Type B pancreatic cell (in vitro differentiated cells): Measurements from ENCODE around the gene SCARF2. TPM values are rescaled to one million over a fixed set of nuclear protein-coding genes. Genes with fewer than 3 reads are reported as not detected.

Experiments used
- DNase-seq: peaks from one replicate; pipeline ENCODE4 v3.0.0; 2021; ENCODE audit warnings: mixed read lengths; ENCODE audit not compliant: unreplicated experiment; ENCODE audit errors: extremely low spot score
- H3K27ac Mint-ChIP-seq: 2 replicates; pipeline ENCODE4 v1.8.0; 2021; ENCODE audit warnings: mild to moderate bottlenecking, mixed read lengths
- H3K27me3 Mint-ChIP-seq: 2 replicates; pipeline ENCODE4 v1.8.0; 2021; ENCODE audit warnings: mixed read lengths
- H3K36me3 Mint-ChIP-seq: 2 replicates; pipeline ENCODE4 v1.8.0; 2021; ENCODE audit warnings: mixed read lengths
- H3K4me1 Mint-ChIP-seq: one replicate; pipeline ENCODE4 v1.8.0; 2021; ENCODE audit warnings: mixed read lengths; ENCODE audit not compliant: unreplicated experiment
- H3K4me3 Mint-ChIP-seq: 2 replicates; pipeline ENCODE4 v1.8.0; 2021; ENCODE audit warnings: mild to moderate bottlenecking, mixed read lengths
- H3K9me3 Mint-ChIP-seq: 2 replicates; pipeline ENCODE4 v1.8.0; 2021; ENCODE audit warnings: mixed read lengths
- total RNA-seq: library from RNA; stranded (reverse); gene quantifications from 2 replicates; pipeline ENCODE4 v1.2.1, GENCODE V29; 2021; ENCODE audit warnings: low replicate concordance
- TF ChIP-seq, protein P1 (sequence below): fragments of 200-600 bp; sonication (generic); conservative IDR thresholded peaks from 2 replicates; pipeline ENCODE4 v1.5.0; 2021; ENCODE audit warnings: antibody characterized with exemption, mild to moderate bottlenecking

The SCARF2 gene
- total RNA-seq, 1 donor from 2014 or later, result 21.7 TPM

DNA sequence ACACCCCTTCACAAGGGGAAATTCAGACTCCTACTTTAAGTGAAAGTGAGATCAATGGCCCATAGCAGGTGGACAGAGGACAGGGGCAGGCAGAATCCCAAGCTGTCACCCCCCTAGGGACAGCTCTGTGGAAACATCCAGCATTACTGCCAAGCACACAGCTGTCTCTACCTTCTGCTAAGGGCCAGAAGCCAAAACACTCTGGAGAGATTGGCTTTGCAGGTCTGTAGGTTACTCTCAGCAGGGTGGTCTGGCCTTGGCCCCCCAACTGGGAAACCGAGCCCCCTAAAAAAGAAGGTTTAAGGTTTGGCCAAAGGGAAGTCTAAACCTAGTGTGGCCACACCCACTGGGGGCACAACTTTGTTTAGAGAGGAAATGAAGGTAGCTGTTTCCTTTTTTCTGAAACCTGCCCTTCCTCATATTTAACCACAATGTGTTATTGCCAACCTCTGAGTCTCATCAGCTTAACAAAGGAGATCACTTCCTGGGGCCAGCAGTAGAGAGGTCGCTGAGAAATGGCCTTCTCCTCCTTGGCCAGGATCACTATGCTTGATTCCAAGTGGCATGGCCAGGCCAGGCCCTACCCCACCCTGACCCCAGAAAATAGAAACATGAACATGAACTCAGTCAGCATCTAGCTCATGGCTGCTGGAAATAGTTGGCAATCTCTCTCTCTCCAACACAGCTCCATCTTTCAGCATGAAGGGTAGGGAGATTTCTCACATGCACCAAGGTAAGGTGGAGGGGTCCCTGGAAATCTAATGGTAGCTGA lies 25.9 kb upstream of the SCARF2 start:
- Mint-ChIP-seq H3K36me3 (peaks cover 10% of the 10 kb centered on the region), H3K4me1 (peaks cover 6% of the 10 kb centered on the region), H3K4me3 (no peak overlapping the region), H3K27ac (no peak overlapping the region), H3K9me3 (no peaks in the 10 kb centered on the region), H3K27me3 (no peaks in the 10 kb centered on the region)
- TF ChIP-seq, protein P1, sequence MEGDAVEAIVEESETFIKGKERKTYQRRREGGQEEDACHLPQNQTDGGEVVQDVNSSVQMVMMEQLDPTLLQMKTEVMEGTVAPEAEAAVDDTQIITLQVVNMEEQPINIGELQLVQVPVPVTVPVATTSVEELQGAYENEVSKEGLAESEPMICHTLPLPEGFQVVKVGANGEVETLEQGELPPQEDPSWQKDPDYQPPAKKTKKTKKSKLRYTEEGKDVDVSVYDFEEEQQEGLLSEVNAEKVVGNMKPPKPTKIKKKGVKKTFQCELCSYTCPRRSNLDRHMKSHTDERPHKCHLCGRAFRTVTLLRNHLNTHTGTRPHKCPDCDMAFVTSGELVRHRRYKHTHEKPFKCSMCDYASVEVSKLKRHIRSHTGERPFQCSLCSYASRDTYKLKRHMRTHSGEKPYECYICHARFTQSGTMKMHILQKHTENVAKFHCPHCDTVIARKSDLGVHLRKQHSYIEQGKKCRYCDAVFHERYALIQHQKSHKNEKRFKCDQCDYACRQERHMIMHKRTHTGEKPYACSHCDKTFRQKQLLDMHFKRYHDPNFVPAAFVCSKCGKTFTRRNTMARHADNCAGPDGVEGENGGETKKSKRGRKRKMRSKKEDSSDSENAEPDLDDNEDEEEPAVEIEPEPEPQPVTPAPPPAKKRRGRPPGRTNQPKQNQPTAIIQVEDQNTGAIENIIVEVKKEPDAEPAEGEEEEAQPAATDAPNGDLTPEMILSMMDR, result no peak
- DNase-seq, result no peak

DNA sequence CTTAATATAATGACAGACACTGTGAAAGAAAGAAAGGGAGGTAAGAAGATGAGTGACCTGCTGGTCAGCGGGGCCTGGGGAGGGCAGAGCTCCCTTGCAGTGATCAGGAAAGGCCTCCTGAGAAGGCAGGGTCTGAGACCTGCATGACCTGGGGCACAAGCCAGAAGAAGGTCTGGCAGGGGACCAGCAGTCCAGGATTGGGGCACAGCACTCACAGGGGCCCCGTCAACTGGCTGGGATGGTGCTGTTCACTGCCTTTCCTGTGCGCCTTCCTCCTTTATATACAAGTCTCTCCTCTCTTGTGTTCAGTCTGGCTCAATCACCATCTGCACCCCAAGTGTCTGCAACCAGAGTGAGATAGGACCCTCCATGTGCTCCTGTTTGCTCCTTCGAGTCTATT lies 22.2 kb upstream of the SCARF2 start:
- TF ChIP-seq, protein P1, result no peak
- peaks cover 19% of the 10 kb centered on the region for H3K36me3 Mint-ChIP-seq
- peaks cover 19% of the 10 kb centered on the region for H3K4me1 Mint-ChIP-seq
- H3K4me3 Mint-ChIP-seq, result no peak overlapping the region
- H3K9me3 Mint-ChIP-seq, result no peaks in the 10 kb centered on the region
- DNase-seq, result no peak
- H3K27me3 Mint-ChIP-seq, result no peaks in the 10 kb centered on the region
- no peak overlapping the region for H3K27ac Mint-ChIP-seq

DNA sequence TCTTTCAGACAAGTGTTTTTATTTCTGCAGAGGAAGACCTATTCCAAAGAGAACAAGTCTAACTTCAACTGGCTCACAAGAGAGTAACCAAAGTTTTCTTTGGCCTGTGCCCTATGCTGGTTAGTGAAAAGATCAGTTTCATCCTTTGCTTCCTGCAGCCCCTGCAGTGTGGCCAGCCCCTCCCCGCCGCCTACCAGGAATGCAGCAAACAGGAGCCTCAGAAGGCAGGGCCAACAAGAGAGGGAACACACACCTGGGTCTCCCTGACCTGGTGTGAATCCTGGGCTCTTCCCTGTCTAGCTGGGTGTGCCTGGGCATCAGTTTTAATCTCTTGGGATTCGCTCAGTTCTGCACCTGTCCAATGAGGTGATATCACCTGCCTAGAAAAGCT lies 21.5 kb upstream of the SCARF2 start:
- Mint-ChIP-seq H3K9me3 (no peaks in the 10 kb centered on the region), H3K27me3 (no peaks in the 10 kb centered on the region), H3K4me1 (peaks cover 19% of the 10 kb centered on the region), H3K27ac (no peak overlapping the region), H3K4me3 (no peak overlapping the region), H3K36me3 (peaks cover 19% of the 10 kb centered on the region)
- DNase-seq, result no peak
- TF ChIP-seq, protein P1, result no peak

DNA sequence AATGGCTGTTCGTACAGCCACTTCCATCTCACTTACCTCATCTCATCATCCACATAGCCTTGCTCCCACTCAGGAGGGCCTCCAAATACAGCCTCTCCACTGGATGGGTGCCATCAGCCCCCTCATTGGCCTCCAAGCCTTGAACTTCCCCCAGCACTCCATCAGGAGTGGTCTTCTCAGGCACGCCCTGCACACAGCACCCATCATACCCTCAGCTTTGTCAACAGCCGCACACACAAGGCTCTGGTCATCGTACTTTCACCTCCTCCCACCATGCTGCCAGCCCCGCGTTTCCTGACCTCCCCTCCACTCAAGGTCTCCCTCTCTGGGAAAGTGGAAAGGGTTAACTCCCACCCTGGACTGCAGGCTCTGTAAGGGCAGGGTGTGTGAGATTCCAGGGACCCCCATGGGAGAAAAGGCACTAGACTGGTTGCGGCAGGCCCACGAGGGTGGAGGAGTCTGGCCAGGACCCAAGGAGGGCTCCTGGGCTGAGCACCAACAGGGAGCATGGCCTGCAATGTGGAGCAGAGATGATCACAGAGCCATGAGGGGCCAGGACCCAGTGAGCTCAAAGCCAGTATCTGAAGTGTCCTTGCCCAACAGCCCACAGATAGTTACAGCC lies 21.0 kb upstream of the SCARF2 start:
- TF ChIP-seq, protein P1, result no peak
- Mint-ChIP-seq H3K27me3 (no peaks in the 10 kb centered on the region), H3K36me3 (peaks cover 19% of the 10 kb centered on the region), H3K9me3 (no peaks in the 10 kb centered on the region), H3K4me3 (no peak overlapping the region), H3K27ac (no peak overlapping the region), H3K4me1 (peaks cover 19% of the 10 kb centered on the region)
- no peak for DNase-seq

- no peak overlapping the region for H3K4me3 Mint-ChIP-seq
- TF ChIP-seq, protein P1, result no peak
- H3K27me3 Mint-ChIP-seq, result no peaks in the 10 kb centered on the region
- peaks cover 19% of the 10 kb centered on the region for H3K36me3 Mint-ChIP-seq
- H3K4me1 Mint-ChIP-seq, result peaks cover 19% of the 10 kb centered on the region
- H3K9me3 Mint-ChIP-seq, result no peaks in the 10 kb centered on the region
- no peak for DNase-seq
- H3K27ac Mint-ChIP-seq, result no peak overlapping the region
These were observed 20.0 kb upstream of the SCARF2 start for GRCh38 chr22:20457506-20458240.
